BLaER1 (cell line): ENCODE data around the gene CIB4.
A peak's percentile ranks its signal among the peaks of the same experiment; 100 is the strongest.

Experiments
- H3K27ac ChIP-seq: shearing (Covaris generic); formaldehyde crosslinking; 2 replicates; pipeline ENCODE4 v1.8.1; 2022
- H3K27me3 ChIP-seq: shearing (Covaris generic); formaldehyde crosslinking; 2 replicates; pipeline ENCODE4 v1.8.1; 2022
- H3K36me3 ChIP-seq: shearing (Covaris generic); formaldehyde crosslinking; 2 replicates; pipeline ENCODE4 v1.8.1; 2022
- H3K4me1 ChIP-seq: shearing (Covaris generic); formaldehyde crosslinking; 2 replicates; pipeline ENCODE4 v1.8.1; 2022
- H3K4me2 ChIP-seq: shearing (Covaris generic); formaldehyde crosslinking; 2 replicates; pipeline ENCODE4 v1.8.1; 2022
- H3K4me3 ChIP-seq: shearing (Covaris generic); formaldehyde crosslinking; 2 replicates; pipeline ENCODE4 v1.8.1; 2022
- H3K9ac ChIP-seq: shearing (Covaris generic); formaldehyde crosslinking; 2 replicates; pipeline ENCODE4 v1.8.1; 2022
- H3K9me3 ChIP-seq: shearing (Covaris generic); formaldehyde crosslinking; 2 replicates; pipeline ENCODE4 v1.8.1; 2022
- H4K20me1 ChIP-seq: shearing (Covaris generic); formaldehyde crosslinking; 2 replicates; pipeline ENCODE4 v1.8.1; 2022
- Cebpa-rat ChIP-seq: shearing (Covaris generic); IDR thresholded peaks from 2 replicates; pipeline ENCODE4 v1.8.1; 2022

The CIB4 gene

DNA sequence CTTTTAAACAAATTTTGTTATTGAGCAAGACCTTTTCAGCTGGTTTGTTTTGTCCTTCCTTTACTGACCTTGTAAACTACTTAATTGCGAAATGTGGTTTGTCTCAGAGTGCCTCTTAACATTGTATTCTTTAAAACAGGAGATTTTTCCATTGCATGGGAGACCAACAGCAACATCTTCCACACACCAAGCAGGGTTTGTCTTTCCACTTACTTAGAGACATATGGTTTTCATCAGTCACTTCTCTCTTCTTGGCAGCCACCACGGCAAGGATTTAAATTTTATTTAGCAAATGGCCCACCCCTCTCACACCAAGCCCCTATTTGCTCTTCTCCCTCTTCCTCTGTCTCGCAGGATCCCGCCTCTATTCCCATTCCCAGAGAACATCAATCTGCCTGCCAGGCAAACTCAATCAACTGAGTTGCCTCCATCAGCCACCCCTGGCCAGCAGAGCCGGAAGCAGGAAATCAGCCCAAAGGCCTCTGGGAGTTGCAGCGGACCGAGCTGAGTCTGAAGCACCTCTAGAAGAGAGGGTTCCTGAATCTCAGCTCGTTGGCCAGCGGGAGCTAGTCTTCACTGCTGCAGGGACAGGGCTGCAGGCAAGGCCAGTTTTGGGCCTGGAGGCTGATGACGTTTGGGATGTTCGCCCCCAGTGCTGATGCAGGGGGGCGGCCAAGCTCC, 11.3 kb upstream of the CIB4 start:
- Histone ChIP-seq H3K9ac (no peak overlapping the region), H3K36me3 (no peaks in the 10 kb centered on the region), H3K4me1 (peaks cover 29% of the 10 kb centered on the region), H3K27ac (no peak overlapping the region), H3K4me2 (peak overlapping the region; percentile 40), H3K9me3 (peaks cover 9% of the 10 kb centered on the region; the same call in 1 of the 2 replicates), H3K27me3 (no peaks in the 10 kb centered on the region), H4K20me1 (no peaks in the 10 kb centered on the region), H3K4me3 (no peak overlapping the region)
- TF ChIP-seq Cebpa-rat, result no peak

DNA sequence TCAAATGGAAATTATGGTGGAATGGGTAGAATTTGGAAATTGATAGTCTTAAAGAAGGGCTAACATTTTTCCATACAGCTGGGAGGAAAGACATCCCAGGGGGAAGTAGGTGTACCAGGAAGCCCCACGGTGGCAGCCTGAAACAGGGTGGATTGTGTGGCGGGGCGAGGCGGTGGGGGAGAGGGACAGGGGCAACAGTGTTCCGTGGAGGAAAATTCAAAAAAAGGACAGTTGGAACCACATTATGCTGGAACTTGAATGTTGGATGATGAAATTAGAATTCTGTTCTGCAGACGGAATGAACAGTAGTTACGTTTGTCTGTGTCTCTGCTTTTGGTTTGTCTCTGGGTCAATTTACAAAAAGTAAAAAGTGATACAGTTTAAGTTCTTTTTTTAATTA, 10.6 kb upstream of the CIB4 start:
- Histone ChIP-seq H4K20me1 (no peaks in the 10 kb centered on the region), H3K9me3 (0 out of 2 replicates have a peak, but pooled peaks cover 3% of the 10 kb centered on the region), H3K4me2 (no peak overlapping the region), H3K27ac (no peak overlapping the region), H3K36me3 (no peaks in the 10 kb centered on the region), H3K27me3 (no peaks in the 10 kb centered on the region), H3K4me1 (peaks cover 36% of the 10 kb centered on the region), H3K9ac (no peak overlapping the region), H3K4me3 (no peak overlapping the region)
- no peak for TF ChIP-seq Cebpa-rat

DNA sequence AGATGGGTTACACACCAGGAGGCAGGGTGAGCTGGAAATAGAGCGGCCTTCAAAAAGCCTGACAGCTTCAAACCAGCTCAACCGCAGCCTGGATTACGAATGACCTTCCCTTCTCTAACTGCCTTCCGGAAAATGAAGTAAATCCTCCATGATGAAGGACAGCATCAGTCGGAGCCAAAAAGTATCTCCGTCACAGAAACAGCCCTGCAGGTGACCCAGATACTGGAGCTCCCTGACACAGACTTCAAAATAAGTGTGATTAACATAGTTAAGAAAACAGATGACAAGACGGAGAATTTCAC, 10.3 kb upstream of the CIB4 start:
- no peaks in the 10 kb centered on the region for H3K27me3 ChIP-seq
- no peak for TF ChIP-seq Cebpa-rat
- 0 out of 2 replicates have a peak, but pooled peaks cover 3% of the 10 kb centered on the region for H3K9me3 ChIP-seq
- no peak overlapping the region for H3K4me3 ChIP-seq
- peaks cover 39% of the 10 kb centered on the region for H3K4me1 ChIP-seq
- no peaks in the 10 kb centered on the region for H3K36me3 ChIP-seq
- H3K27ac ChIP-seq, result no peak overlapping the region
- H3K9ac ChIP-seq, result no peak overlapping the region
- no peaks in the 10 kb centered on the region for H4K20me1 ChIP-seq
- no peak overlapping the region for H3K4me2 ChIP-seq

DNA sequence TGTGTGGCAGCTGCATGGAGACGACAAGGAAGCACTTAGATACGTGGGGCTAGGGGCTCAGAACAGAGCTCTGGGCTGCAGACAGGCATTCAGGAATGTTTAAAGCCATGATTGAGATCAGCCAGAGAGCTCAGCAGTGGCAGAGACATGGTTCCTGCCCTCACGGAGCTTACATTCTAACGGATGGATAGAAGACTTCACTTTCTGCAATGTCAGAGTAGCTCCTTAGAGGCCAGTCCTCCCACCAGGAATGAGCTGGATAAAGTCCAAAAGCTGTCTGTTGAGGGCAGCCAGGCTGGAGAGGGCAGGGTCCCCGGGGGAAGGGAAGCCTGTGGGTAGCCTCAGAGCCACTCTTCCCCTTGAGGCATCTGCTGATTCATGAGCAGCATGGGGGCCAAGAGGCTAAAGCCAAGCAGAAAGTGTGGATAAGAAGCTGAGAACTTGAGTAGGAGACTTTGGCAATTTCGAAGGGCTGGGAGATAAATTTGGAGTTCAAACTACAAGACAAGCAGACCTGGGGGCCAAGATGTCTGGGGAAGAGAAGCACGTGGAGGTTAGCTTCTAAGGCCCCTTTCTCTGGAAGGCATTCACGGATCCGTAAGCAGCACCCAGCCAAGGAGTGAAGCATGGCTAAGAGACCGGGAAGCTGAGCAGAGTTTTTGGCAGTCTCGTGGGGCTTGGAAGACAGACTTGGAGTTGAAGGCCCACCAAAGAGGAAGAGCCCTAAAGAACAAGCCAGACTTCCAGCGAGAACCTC, 9.7 kb upstream of the CIB4 start:
- no peak overlapping the region for H3K27ac ChIP-seq
- no peaks in the 10 kb centered on the region for H3K27me3 ChIP-seq
- H3K36me3 ChIP-seq, result no peaks in the 10 kb centered on the region
- 0 out of 2 replicates have a peak, but pooled peaks cover 1% of the 10 kb centered on the region for H3K9me3 ChIP-seq
- no peak overlapping the region for H3K9ac ChIP-seq
- no peak for TF ChIP-seq Cebpa-rat
- no peak overlapping the region for H3K4me3 ChIP-seq
- no peaks in the 10 kb centered on the region for H4K20me1 ChIP-seq
- H3K4me1 ChIP-seq, result peaks cover 45% of the 10 kb centered on the region
- no peak overlapping the region for H3K4me2 ChIP-seq

DNA sequence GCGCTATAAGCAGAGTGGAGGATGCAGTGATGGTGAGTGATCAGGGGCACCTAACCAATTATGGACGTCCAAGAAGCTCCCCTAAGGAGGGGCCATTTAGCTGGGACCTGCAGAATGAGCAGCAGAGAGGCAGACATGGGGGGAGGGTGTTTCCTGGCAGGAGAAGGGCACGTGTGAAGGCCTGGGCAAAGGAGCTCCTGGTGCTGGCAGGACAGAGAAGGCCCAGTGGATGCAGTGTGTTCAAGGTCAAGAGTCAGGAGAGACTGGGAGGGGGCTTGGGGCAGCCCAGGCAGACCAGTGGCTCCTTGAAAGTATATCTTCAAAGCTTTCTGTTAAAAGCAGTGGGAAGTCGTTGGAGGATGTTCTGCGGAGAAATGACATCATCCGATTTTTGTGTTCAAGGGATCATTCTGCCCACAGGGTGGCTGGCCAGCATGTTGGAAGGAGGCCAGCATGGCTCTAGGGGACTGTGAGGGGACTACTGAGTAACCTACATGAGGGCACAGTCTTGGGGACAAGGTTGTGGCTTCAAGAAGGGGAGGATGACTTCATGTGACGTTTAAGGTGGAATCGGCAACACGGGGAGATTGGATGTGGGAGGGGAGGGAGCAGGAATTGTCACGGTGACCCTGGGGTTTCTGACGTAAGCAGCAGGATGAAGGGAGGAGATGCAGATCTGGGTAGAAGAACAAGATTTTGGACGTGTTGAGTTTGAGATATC, 9.0 kb upstream of the CIB4 start:
- H3K27me3 ChIP-seq, result no peaks in the 10 kb centered on the region
- H4K20me1 ChIP-seq, result no peaks in the 10 kb centered on the region
- H3K4me1 ChIP-seq, result peaks cover 41% of the 10 kb centered on the region
- H3K27ac ChIP-seq, result no peak overlapping the region
- no peak overlapping the region for H3K4me2 ChIP-seq
- no peak overlapping the region for H3K4me3 ChIP-seq
- no peaks in the 10 kb centered on the region for H3K9me3 ChIP-seq
- H3K9ac ChIP-seq, result no peak overlapping the region
- TF ChIP-seq Cebpa-rat, result no peak
- no peaks in the 10 kb centered on the region for H3K36me3 ChIP-seq

DNA sequence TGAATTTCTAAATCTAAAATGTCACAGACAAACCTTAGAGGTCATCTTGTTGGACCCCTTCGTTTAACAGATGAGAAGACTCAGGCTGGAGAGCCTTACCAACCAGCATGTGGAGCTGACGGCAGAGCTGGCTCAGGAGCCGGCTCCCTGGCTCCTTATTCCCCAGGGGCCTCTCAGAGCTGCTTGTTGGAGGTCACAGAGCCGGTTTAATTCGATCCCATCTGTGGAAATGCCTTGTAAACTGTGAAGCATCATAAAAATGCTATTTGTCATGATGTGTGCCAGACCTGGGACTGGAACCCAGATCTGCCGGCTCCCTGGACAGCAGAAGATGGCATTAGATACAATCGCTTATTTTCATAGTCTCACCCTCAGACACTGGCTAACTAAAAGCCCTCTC, 8.2 kb upstream of the CIB4 start:
- H3K27ac ChIP-seq, result no peak overlapping the region

DNA sequence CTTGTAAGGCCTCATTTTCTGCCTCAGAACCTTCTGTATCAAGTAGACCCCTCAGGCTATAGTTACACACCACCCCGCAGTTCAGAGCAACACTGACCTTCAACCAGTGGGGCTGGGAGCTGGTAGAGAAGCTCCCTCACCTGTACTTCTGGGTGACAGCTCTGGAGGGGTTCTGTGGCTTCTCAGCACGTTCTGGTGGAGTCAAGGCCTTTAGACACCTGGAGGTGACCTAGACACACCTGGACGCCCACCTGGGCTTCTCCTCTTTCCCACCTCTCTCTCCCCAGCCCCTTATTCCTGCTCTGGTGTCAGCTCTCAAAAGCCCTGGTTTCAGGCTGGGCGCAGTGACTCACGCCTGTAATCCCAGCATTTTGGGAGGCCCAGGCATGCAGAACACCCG, 7.3 kb upstream of the CIB4 start:
- no peak overlapping the region for H3K4me3 ChIP-seq
- peaks cover 32% of the 10 kb centered on the region for H3K4me1 ChIP-seq
- no peak overlapping the region for H3K27ac ChIP-seq
- H3K4me2 ChIP-seq, result no peak overlapping the region
- H3K36me3 ChIP-seq, result no peaks in the 10 kb centered on the region
- no peak for TF ChIP-seq Cebpa-rat
- H4K20me1 ChIP-seq, result no peaks in the 10 kb centered on the region
- no peaks in the 10 kb centered on the region for H3K9me3 ChIP-seq
- H3K9ac ChIP-seq, result no peak overlapping the region
- H3K27me3 ChIP-seq, result no peaks in the 10 kb centered on the region

More for the DNA sequence above, 8.2 kb upstream of the CIB4 start:
- H3K4me1 ChIP-seq, result peaks cover 36% of the 10 kb centered on the region
- no peak overlapping the region for H3K9ac ChIP-seq
- no peaks in the 10 kb centered on the region for H4K20me1 ChIP-seq
- no peaks in the 10 kb centered on the region for H3K9me3 ChIP-seq
- H3K4me2 ChIP-seq, result no peak overlapping the region
- H3K27me3 ChIP-seq, result no peaks in the 10 kb centered on the region
- H3K4me3 ChIP-seq, result no peak overlapping the region
- TF ChIP-seq Cebpa-rat, result no peak
- H3K36me3 ChIP-seq, result no peaks in the 10 kb centered on the region

DNA sequence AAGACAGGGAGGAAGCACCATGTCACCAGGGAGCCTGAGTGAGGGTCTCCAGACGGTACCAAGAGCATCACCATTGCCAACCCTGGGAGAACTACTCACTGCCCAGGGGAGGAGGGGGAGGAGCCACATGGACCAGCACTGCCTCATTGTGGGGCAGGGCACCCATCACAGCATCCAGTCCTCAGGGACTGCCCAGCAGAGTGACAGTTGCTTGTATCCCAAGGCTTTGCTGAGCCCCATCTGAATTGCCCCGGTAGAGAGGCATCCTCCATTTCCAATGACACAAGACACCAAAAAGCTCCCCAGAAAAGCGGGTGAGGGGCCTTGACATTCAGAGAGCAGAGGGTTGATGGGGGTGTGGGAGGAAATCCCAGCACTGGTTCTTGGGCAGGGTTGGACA, 6.8 kb upstream of the CIB4 start:
- no peak overlapping the region for H3K4me2 ChIP-seq
- no peaks in the 10 kb centered on the region for H3K27me3 ChIP-seq
- H3K36me3 ChIP-seq, result no peaks in the 10 kb centered on the region
- no peaks in the 10 kb centered on the region for H3K9me3 ChIP-seq
- H3K4me1 ChIP-seq, result peaks cover 32% of the 10 kb centered on the region
- no peak for TF ChIP-seq Cebpa-rat
- H3K9ac ChIP-seq, result no peak overlapping the region
- no peak overlapping the region for H3K27ac ChIP-seq
- no peak overlapping the region for H3K4me3 ChIP-seq
- H4K20me1 ChIP-seq, result no peaks in the 10 kb centered on the region

DNA sequence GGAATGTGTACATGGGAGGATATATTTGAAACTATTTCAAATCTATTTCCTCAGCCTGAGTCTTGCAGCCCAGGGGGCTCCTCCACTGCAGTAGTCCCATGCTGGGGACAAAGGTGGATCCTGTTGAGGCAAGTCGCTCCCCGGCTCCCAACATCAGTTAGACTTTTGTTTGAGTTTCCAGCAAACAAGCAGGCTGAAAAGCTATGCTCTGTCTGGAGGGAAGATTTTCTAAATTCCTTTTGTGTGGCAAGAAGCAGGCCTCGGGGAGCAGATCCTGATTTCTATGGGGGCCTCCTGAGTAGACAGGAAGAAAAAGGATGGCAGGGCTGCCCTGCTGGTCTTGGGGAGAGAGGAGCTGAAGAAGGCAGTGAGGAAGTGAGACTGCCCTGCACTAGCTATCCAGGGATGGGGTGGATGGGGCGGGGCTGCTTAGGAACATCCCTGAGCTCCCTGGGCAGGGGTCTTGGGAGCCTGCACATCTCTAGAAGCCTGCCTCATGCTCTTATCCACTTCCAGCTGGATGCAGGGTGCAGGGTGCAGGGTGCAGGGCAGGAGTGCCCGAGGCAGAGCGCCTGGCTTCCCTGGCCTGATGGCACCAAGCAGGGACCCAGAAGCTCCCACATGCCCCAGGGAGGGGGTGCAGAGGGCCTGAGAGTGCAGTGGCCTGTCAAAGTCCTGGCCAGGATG, 6.0 kb upstream of the CIB4 start:
- TF ChIP-seq Cebpa-rat, result no peak
- Histone ChIP-seq H3K4me3 (no peak overlapping the region), H3K27me3 (no peaks in the 10 kb centered on the region), H3K9ac (no peak overlapping the region), H3K4me1 (peaks cover 25% of the 10 kb centered on the region), H3K27ac (no peak overlapping the region), H3K36me3 (no peaks in the 10 kb centered on the region), H3K4me2 (no peak overlapping the region; the same call in 1 of the 2 replicates), H3K9me3 (no peaks in the 10 kb centered on the region), H4K20me1 (no peaks in the 10 kb centered on the region)
